Keratinocyte (primary cell): ENCODE data around the gene TAOK1. TPM values are rescaled to one million over a fixed set of nuclear protein-coding genes. Genes with fewer than 3 reads are reported as not detected.

Experiments used
- DNase-seq: peaks from one replicate; pipeline ENCODE4 v3.0.0-alpha.2; 2011; ENCODE audit warnings: low read depth, missing footprints, low spot score
- FAIRE-seq: peaks from 2 replicates; lab custom pipeline; 2011; peaks lifted over from hg19 to GRCh38; lab: Jason Lieb, UNC
- H2AFZ ChIP-seq: 2 replicates; pipeline ENCODE4 v1.6.0; 2012; ENCODE audit warnings: low read length, control low read depth, inconsistent platforms; ENCODE audit not compliant: control insufficient read depth
- H3K27ac ChIP-seq: 2 replicates; pipeline ENCODE4 v1.5.1; 2011; ENCODE audit warnings: low read length; ENCODE audit not compliant: control insufficient read depth, insufficient read depth
- H3K27me3 ChIP-seq: 3 replicates; pipeline ENCODE4 v1.6.0; 2011; ENCODE audit warnings: low read length; ENCODE audit not compliant: control insufficient read depth, insufficient read depth; ENCODE audit errors: extremely low read depth
- H3K36me3 ChIP-seq, 2 experiments: 2 replicates in 1 of 2; 3 replicates in 1 of 2; pipeline ENCODE4 v1.5.1; 2011; ENCODE audit warnings: low read length in 2 of 2, mild to moderate bottlenecking in 1 of 2; ENCODE audit not compliant: control insufficient read depth in 2 of 2, insufficient read depth in 2 of 2; ENCODE audit errors: extremely low read depth in 1 of 2
- H3K4me1 ChIP-seq: 3 replicates; pipeline ENCODE4 v1.5.1; 2011; ENCODE audit warnings: low read length; ENCODE audit not compliant: control insufficient read depth, insufficient read depth; ENCODE audit errors: extremely low read depth
- H3K4me2 ChIP-seq: 3 replicates; pipeline ENCODE4 v1.6.0; 2011; ENCODE audit warnings: low read depth, low read length; ENCODE audit not compliant: control insufficient read depth, insufficient read depth; ENCODE audit errors: extremely low read depth
- H3K4me3 ChIP-seq, 3 experiments: fragments of 200-600 bp in 1 of 3; sonication (generic) in 1 of 3; 2 replicates in 2 of 3; 3 replicates in 1 of 3; pipeline ENCODE4 v1.5.1; 2011 to 2016; ENCODE audit warnings: low read length in 3 of 3, mild to moderate bottlenecking in 3 of 3, control low read depth in 2 of 3, inconsistent platforms in 1 of 3, low read depth in 1 of 3, mixed read lengths in 1 of 3, mixed run types in 1 of 3, moderate library complexity in 1 of 3; ENCODE audit not compliant: control insufficient read depth in 2 of 3, insufficient read depth in 2 of 3; ENCODE audit errors: extremely low read depth in 1 of 3
- H3K79me2 ChIP-seq: 2 replicates; pipeline ENCODE4 v1.6.0; 2012; ENCODE audit warnings: low read length; ENCODE audit not compliant: control insufficient read depth, insufficient read depth
- H3K9ac ChIP-seq: 3 replicates; pipeline ENCODE4 v1.6.0; 2011; ENCODE audit warnings: low read length; ENCODE audit not compliant: control insufficient read depth, insufficient read depth; ENCODE audit errors: extremely low read depth
- H3K9me1 ChIP-seq: 3 replicates; pipeline ENCODE4 v1.6.0; 2011; ENCODE audit warnings: low read length; ENCODE audit not compliant: control insufficient read depth, insufficient read depth; ENCODE audit errors: extremely low read depth
- H3K9me3 ChIP-seq: 2 replicates; pipeline ENCODE4 v1.5.1; 2012; ENCODE audit warnings: low read depth, low read length; ENCODE audit not compliant: control insufficient read depth
- H4K20me1 ChIP-seq: 3 replicates; pipeline ENCODE4 v1.6.0; 2011; ENCODE audit warnings: low read length; ENCODE audit not compliant: control insufficient read depth, insufficient read depth; ENCODE audit errors: extremely low read depth
- EZH2 ChIP-seq: IDR thresholded peaks from one replicate; pipeline ENCODE4 v1.6.1; 2012; ENCODE audit warnings: inconsistent platforms, mild to moderate bottlenecking, low read length, moderate library complexity
- dilution Hi-C: fragments of 300-500 bp; cut with MboI; formaldehyde crosslinking; loops from one replicate; pipeline ENCODE4 v1.7.0; 2020; ENCODE audit warnings: low sequenced_read_pairs; ENCODE audit not compliant: extremely low pct_ligation_motif_present
- polyA plus RNA-seq, 5 experiments: library from polyadenylated mRNA; depleted of rRNA in 3 of 5; stranded (reverse) in 3 of 5; stranded (forward) in 1 of 5; unstranded in 1 of 5; fragments of >200 nt; gene quantifications; 1 replicate in 1 of 5; 2 replicates in 3 of 5; 3 replicates in 1 of 5; pipeline versions ENCODE4 v1.2.1 to v1.2.3, GENCODE V29; 2011 to 2012; ENCODE audit warnings: missing spikeins in 2 of 5, low read depth in 1 of 5, low replicate concordance in 1 of 5
- TF ChIP-seq, protein P1 (sequence below), 3 experiments: IDR thresholded peaks in 1 of 3; conservative IDR thresholded peaks in 1 of 3; optimal IDR thresholded peaks in 1 of 3; 2 replicates in 2 of 3; 3 replicates in 1 of 3; pipeline versions ENCODE3 to v1.5.1; 2011; ENCODE audit warnings: low read length in 3 of 3, mild to moderate bottlenecking in 3 of 3, moderate library complexity in 2 of 3, control low read depth in 1 of 3, inconsistent platforms in 1 of 3; ENCODE audit not compliant: insufficient read depth in 2 of 3; ENCODE audit errors: extremely low read depth in 1 of 3

Gene TAOK1
- polyA plus RNA-seq, 1 donor (not counting 4 experiments of a cell fraction or from before 2014, with no cell fraction given) = 26.7 TPM

DNA sequence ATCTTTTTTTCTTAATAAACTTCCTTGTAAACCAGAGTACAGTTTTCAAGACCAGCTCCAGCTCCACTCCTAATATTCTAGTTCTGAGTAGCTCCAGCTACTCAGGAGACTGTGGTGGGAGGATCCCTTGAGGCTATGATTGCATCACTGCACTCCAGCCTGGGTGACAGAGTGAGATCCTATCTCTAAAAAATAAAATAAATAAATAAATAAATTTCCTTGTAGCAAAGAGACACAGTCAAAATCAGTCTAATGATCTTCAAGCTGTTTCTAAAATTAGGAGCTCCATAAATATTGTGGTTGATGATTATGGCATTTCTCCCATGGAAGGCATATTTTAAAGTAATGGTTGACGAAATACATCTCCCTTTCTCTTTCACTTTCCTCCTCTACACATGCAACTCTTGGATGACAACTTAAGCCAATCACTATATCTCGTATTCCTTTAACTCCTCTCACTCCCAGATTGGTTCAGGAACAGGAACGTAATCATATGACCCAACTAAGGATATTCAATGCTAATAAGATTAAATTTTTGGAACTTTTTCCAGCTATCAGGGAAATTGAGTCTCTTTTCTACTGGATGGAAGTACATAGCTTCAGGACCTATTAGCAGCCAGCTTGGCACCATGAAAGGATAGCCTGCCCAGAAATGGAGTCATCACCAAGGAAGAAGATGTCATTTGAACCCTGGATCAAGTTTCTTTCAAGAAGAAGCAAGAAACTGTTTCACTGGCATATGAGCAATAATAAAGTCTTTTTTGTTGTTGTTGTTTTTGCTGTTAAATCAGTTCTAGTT, 42.1 kb upstream of the TAOK1 start:
- Histone ChIP-seq H4K20me1 (no peaks in the 10 kb centered on the region), H3K4me1 (no peaks in the 10 kb centered on the region), H3K4me2 (no peak overlapping the region), H3K9me3 (no peaks in the 10 kb centered on the region), H3K27ac (no peak overlapping the region), H2AFZ (no peak overlapping the region), H3K36me3 (no peaks in the 10 kb centered on the region), H3K4me3 (no peak overlapping the region), H3K27me3 (no peaks in the 10 kb centered on the region), H3K79me2 (no peaks in the 10 kb centered on the region), H3K9ac (no peak overlapping the region), H3K9me1 (no peaks in the 10 kb centered on the region)
- DNase-seq = no peak
- dilution Hi-C loops = no loop called here
- no peak for FAIRE-seq
- TF ChIP-seq, protein P1, sequence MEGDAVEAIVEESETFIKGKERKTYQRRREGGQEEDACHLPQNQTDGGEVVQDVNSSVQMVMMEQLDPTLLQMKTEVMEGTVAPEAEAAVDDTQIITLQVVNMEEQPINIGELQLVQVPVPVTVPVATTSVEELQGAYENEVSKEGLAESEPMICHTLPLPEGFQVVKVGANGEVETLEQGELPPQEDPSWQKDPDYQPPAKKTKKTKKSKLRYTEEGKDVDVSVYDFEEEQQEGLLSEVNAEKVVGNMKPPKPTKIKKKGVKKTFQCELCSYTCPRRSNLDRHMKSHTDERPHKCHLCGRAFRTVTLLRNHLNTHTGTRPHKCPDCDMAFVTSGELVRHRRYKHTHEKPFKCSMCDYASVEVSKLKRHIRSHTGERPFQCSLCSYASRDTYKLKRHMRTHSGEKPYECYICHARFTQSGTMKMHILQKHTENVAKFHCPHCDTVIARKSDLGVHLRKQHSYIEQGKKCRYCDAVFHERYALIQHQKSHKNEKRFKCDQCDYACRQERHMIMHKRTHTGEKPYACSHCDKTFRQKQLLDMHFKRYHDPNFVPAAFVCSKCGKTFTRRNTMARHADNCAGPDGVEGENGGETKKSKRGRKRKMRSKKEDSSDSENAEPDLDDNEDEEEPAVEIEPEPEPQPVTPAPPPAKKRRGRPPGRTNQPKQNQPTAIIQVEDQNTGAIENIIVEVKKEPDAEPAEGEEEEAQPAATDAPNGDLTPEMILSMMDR (optimal IDR thresholded peaks at IDR 0.05 in 1 of 3, IDR thresholded peaks at IDR 0.05 in 1 of 3, conservative IDR thresholded peaks at IDR 0.05 in 1 of 3; ENCODE audit: extremely low read depth in 1 of 3, insufficient read depth in 2 of 3, low read length in 3 of 3) = no peak
- no peak for TF ChIP-seq EZH2

DNA sequence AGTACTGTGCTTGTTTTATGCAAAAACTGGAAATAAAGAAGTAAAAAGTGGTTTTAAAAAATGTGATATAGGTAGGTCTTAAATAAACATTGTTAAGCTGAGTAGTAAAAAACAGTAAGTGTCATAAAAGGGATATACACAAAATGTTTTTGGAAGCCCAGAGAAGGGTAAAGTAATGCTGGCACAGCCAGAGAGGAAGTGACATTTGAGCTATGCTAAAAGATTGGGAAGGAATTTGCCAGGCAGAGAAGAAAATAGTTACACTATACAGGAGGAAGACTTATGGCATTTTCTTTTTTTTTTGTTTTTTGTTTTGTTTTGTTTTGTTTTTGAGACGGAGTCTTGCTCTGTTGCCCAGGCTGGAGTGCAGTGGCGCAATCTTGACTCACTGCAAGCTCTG, 40.8 kb upstream of the TAOK1 start:
- H4K20me1 ChIP-seq = no peaks in the 10 kb centered on the region
- no peaks in the 10 kb centered on the region for H3K27me3 ChIP-seq
- H3K27ac ChIP-seq = no peak overlapping the region
- H3K4me3 ChIP-seq = no peak overlapping the region
- dilution Hi-C loops = no loop called here
- H3K36me3 ChIP-seq = no peaks in the 10 kb centered on the region
- DNase-seq (no peak), FAIRE-seq (no peak)
- no peak for TF ChIP-seq EZH2
- TF ChIP-seq, protein P1 (optimal IDR thresholded peaks at IDR 0.05 in 1 of 3, IDR thresholded peaks at IDR 0.05 in 1 of 3, conservative IDR thresholded peaks at IDR 0.05 in 1 of 3; ENCODE audit: extremely low read depth in 1 of 3, insufficient read depth in 2 of 3, low read length in 3 of 3) = no peak
- H3K9me3 ChIP-seq = no peaks in the 10 kb centered on the region
- no peaks in the 10 kb centered on the region for H3K9me1 ChIP-seq
- H3K4me1 ChIP-seq = no peaks in the 10 kb centered on the region
- no peak overlapping the region for H2AFZ ChIP-seq
- no peaks in the 10 kb centered on the region for H3K79me2 ChIP-seq
- no peak overlapping the region for H3K4me2 ChIP-seq
- no peak overlapping the region for H3K9ac ChIP-seq
